NCI-H82 (cell line): ENCODE data around the gene KCNQ5.

Source experiments
- DNase-seq: peaks from one replicate; lab custom pipeline; 2025; lab: John Stamatoyannopoulos, UW

The KCNQ5 gene

DNA sequence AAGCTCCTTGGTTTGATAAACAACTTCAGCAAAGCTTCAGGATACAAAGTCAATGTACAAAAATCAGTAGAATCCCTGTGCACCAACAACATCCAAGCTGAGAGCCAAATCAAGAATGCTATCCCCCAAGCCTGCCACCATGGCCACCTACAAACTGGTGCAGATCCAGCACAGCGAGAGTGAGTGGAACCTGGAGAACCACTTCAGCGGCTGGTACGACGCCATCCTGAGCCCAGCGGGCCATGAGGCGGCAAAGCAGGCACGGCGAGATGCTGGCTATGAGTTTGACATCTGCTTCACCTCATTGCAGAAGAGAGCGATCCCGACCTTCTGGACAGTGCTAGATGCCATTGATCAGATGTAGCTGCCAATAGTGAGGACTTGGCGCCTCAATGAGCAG is 433.1 kb downstream of the KCNQ5 start:
- no peak for DNase-seq

DNA sequence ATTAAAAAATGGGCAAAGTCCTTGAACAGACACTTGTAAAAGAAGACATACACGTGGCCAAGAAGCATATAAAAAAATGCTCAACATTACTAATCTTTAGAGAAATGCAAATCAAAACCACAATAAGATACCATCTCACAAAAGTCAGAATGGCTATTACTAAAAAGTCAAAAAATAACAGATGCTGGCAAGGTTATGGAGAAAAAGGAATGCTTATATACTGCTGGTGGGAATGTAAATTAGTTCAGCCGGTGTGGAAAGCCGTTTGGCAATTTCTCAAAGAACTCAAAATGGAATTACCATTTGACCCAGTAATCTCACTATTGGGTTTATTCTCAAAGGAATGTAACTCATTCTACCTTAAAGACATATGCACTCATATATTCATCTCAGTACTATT is 436.9 kb downstream of the KCNQ5 start:
- DNase-seq: no peak

DNA sequence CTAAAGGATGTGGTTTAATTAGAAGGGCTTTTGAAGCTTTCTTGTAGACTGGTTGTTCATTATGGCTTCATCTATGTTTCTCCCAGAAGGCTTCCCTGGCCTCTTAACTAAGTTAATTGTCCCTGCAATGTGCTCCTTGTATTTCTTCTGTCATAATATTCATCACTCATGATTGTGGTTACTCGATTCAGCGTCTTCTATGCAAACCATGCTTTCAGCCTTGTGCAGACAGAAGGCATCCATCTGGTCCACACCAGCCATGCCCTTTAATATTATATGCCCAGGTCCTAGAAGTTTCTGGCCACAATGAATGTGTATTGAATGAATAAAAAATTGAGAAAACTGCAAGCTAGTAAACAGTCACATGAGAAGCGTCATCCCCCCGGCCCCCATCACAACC is 440.3 kb downstream of the KCNQ5 start:
- DNase-seq: no peak

DNA sequence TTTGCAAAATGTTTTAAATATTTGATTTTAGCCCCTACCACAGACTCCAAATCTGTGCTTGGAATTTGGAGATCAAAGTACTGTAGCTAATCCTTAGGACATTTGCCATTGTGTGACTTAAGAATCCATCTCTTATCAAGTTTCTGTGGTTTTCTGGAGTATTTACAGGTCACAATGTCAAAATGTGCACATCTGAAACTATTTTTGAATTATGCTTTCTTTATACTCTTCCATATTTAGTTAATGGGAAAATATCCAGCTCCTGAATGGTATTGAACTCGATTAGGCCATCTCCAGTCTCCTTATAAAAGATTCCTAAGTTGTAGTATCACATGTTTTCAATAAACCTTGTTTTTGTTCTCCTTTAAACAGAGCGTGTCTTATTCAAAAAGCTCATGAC is 441.0 kb downstream of the KCNQ5 start:
- no peak for DNase-seq

DNA sequence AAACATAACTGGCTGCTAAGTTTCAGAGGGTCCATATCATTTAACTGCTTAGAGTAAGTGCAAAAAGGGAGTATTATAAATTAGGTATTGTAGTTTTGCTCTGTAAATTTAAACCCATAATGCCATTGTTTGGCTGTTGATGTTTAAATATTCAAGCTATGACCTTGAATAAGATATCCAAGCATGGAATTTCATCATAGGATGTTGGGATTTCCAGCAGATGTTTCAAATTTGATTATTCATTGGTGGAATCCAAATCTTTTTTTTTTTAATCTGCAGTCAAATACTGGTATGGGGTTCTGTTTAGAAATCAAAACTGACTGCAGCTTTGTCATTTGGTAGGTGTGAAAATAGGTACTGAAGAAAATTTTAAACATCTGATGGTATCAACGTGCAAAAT is 442.4 kb downstream of the KCNQ5 start:
- no peak for DNase-seq

DNA sequence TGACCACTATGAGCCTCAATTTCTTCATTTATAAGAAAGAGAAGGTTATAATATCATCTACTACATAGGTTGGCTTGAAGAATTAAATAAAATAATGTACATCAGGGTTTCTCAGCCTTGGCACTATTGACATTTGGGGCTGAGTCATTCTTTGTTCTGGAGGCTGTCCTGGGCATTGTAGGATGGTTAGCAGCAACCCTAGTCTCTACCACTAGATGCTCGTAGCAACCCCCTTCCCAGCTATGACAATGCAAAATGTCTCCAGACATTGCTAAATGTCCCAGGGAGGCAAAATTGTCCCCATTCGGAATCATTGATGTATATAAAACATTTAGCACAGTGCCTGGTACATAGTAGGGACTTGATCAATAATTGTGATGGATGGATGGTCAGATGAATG is 451.4 kb downstream of the KCNQ5 start:
- DNase-seq: no peak

DNA sequence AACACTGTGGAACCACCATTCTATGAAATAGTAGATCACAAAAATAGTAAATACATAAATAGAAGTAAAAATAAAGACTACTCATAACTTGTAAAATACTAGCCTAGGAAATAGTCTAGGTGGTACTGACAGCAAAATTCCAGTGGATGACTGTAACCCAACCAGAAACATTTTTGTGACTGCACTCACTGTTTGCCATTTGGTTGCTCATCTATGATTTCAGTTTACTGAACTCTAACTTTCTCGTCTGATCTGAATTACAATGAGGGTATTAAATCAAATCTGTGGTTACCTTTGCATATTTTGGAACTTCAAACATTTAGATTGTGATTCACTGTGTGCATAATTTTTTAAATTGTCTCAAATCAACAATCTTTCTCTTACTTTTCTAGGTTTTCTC is 452.3 kb downstream of the KCNQ5 start:
- DNase-seq: no peak

DNA sequence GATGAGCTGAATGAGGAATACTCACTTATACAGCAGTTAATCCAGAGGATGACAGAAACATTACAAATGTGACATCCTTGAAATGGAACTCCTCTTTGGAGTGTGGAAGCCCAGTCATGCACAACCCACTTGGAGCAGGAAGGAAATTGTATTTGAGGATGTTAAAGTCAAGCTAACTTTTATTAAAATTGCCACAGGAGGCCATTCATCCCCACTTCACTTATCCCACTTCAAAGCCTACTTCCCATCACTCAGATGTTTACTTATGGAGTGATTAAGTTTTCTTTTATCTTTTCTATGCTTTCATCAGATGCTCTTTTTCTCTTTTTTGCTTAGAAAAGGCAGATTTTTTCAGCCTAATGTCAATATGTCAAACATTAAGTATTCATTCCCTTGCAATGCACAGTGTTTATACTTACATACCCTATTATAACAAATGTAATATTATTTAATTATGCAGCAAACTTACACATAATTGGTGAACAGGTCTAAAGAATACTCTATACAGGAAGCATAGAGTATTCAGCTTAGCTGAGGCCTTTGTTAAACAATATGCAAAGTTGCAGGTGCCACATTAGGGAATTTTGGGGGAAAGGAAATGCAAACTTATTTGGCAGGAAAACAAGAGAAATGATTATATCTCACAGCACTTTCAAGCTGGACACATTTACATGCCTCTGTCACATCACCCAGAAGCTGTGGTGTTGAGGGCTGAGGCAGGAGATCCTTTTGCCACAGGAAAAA is 454.5 kb downstream of the KCNQ5 start:
- no peak for DNase-seq

DNA sequence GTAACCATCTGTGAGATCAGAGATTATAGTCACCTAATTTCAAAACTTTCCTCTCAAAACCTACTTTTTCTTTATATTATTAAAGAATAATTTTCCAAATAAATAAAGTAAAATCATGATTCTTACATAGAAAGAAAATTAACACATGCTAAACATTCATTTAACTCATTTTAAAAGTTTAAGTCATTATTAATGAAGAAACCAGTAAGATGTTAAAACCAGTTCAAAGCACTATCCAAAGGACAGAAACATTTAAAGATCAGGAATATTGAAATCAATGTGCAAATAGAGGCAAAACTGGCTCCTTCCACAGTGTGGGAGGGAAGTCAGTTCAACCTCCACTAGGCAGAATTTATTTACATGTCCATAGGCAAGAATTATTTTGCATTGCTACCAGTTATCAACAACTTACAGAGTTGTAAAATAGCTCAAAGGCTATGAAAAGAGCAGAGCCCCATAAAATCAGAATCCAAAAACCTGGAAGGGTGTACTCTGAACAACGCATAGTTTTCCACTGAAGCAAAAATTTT is 456.5 kb downstream of the KCNQ5 start:
- DNase-seq: no peak

DNA sequence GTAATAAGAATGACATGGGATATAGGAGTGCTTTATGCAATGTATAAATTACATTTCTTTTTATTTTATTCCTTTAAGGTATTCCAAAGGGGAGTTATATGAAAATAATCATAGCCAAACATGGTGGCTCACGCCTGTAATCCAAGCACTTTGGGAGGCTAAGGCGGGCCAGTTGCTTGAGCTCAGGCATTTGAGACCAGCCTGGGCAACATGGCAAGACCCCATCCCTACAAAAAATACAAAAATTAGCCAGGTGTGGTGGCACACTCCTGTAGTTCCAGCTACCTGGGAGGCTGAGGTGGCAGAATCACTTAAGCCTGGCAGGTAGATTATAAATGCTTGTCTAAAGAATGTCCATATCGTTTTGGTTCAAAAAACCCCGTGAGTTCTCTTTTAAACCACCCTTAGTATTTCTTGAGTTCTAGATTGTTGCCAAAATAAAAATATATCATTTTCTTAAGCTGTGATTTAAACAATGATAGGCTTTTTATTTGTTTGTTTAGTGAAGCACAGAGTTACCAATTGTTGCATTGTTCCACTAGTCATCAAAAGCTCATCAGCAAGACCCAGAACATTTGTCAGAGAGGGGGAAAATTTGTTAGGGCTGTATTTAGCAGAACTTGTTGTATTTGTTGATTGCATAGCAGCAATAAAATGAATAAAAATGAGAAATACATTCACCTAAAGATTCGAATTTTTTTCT is 457.2 kb downstream of the KCNQ5 start:
- DNase-seq: no peak

DNA sequence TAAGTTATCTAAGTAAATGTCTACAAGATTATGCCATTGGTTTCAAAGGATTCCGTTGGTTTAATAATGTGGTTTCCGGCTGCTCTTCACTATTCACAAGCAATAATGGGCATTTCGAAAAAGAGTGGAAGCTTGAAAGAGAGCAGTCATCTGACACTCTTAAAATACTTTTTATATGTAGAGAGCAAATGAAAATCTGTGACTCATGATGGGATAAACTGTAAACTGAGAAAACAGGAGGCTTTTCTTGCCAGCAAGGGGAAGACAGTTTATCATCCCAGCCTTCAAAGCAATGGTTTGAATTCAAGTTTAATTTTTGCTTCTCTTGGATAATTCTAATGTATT is 457.7 kb downstream of the KCNQ5 start:
- no peak for DNase-seq

DNA sequence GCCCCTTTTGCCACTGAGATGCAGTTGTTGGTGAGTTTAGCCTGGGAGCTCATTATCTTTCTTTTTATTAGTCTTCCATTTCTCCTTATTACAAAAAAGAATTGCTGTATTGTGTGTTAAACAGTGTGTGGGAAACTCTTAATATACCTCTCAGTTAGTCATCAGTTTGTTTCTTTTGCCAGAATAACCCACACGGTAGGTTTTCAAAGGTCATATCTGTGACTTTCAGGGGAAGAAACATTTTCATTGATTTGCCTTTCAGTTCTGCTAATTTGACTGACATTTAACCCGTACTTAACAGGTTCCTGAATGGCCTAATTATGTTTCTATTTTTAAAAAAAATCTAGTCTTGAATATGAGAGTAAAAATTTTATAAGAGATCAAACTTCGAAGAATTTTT is 458.1 kb downstream of the KCNQ5 start:
- no peak for DNase-seq

DNA sequence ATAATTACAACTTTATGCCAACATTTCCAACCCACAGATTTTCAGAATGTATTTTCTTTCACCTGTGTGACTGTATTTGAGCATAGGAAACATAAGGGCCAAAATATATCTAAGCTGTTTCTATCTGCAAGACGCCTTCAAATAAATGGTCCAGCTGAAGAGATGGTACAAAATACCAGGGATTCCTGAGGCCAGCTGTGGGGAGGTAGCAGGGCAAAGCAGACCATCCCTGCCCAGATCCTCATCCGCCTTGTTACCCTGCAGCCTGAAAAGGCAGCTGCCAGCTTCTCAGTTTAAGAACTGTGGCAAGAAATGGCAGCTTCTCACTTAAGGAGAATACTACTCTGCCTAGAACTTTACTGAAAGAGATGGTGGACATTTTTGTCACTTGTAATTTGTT is 460.1 kb downstream of the KCNQ5 start:
- DNase-seq: no peak

DNA sequence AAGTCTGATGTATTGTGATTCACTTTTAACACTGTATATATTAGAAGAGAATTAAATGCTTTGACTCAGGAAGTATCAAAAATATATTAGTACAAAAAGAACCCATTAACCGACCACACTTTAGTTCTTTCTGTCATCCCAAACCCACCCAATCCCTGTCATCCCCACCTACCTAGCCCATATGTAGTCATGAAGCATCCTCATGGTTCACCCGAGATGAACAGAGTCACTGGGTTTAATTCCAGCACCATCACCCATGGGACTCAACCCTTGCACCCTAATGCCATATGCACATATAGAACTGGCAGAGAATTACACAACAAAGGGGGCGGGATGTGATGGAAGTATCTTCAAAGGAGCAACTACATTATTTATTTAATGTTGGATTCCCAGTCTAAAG is 462.0 kb downstream of the KCNQ5 start:
- no peak for DNase-seq

DNA sequence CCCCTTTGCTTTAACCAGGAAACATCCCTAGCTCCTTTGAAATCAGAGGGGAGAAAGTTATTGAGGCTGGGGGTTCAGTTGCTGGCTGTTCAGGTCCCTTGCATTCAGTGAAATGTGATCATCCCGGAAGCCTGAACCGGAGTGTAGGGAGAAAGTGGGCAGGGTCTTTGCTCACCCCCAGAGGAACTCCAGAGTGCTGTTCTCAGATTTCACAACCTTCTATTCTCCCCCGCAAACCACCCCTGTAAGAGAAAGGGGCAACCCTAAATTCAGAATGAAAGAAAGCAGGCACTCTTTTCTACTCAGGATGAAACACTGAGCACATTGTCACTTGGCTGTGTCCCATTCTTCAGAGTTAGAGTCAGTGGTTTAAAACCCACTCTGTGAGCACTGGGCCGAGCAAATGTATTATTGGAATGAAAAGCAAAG is 463.6 kb downstream of the KCNQ5 start:
- no peak for DNase-seq

DNA sequence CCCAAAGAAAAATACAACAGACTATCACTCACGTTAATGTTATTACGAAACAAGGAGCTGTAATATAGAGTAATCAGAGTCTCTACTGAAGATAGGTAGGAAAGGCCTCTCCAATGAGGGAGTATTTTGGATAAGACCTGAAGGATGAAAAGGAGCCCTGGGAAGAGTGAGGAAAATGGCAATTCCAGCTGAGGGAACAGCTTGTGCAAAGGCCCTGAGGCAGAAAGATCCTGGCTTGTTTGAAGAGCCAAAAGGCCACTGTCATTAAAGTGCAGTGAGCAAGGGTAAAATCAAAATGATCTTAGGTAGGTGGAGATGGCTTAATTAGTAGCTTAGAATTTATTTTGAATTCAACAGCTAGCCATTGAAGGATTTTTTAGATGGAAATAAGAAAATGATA is 464.9 kb downstream of the KCNQ5 start:
- DNase-seq: no peak

DNA sequence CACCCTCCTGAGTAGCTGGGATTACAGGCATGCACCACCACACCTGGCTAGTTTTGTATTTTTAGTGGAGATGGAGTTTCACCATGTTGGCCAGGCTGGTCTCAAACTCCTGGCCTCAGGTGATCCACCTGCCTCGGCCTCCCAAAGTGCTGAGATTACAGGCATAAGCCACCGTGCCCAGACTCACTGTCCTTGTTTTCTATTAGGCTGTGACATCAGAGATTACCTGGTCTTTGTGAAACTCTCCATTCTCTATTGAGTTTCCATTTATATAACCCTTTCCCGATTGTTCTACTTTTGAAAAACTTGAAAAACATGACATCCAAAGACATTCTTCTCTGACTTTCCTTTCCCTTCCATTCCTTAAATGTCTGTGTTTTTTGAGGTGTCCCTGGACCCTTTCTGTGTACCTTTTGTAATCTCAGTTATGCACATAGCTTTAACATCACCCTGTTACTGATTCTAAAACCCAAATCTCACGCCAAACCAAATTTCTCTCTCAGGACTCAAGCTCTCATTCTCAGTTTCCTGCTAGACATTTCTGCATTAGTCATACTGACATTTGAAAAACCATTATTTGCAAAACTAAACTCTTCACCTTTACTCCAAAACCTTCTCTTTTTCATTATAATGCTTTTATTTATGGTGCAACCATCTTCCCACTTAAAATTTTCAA is 466.4 kb downstream of the KCNQ5 start:
- no peak for DNase-seq

DNA sequence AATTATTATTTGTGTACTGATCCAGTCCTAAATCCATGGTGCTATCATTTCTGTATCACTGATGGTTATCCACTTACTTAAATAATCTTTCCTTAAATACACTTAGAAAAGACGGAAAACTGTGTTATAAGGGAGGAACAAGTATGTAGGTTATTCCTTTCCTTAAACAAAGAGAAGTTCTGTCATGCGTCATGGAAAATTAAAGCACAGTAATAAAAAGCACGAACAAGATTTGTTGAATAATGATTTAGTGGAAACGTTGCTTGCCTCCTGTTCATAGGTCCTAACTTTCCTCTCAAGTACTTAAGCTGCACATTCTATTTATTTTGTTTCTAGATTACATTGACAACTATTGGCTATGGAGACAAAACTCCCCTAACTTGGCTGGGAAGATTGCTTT is 483.1 kb downstream of the KCNQ5 start:
- DNase-seq: no peak

DNA sequence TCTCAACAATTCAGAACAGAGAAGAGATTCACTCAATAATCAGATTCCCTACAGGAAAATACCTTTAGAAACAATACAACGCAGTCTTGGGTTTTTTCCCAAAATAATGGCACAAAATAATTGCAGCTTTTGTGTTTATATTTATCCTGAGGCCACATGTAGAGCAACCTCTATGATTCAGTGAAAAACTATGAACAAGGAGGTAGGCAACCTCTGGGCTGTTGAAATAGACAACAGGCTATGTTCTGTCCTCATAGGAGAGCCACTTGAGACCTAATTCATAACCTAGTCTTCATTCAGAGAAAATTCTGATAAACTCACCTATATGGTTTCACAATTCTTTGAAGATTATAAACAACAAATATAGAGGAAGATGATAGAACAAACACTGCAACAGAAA is 485.2 kb downstream of the KCNQ5 start:
- no peak for DNase-seq

DNA sequence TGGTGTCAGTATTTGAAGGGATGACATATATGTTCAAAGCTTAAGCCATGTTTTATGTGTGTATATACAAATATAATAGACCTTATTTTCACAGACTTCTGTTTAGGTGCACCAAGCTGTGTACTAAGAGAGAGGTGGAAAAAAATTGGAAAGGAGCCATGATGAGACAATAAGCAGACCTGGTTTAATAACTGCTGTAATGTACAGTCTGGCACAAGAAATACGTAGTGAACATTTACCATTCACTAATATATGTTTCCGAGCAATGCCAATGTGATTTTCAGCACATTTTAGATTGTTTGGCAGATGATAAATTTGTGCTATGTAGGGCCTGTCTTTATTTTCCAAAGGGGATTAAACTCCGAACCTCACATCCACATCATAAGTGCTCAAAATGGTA is 487.1 kb downstream of the KCNQ5 start:
- no peak for DNase-seq

DNA sequence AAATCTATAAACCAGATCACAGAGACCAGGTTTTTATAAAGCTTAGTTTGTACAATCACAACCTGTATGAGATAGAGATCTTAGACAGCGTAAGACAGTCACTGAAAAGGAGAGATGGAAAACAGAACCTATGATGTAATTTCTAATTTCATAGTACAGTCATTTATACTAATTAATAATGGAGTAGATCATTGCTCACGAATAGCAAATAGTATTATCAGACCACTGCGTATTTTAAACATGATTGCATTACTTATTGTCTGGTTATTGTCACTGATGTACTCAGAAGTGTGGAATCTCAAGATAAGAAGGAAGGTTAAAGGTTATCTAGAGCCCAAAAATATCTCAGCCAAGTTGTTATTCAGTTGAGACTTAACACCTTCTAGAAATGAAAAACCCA is 487.8 kb downstream of the KCNQ5 start:
- DNase-seq: no peak

DNA sequence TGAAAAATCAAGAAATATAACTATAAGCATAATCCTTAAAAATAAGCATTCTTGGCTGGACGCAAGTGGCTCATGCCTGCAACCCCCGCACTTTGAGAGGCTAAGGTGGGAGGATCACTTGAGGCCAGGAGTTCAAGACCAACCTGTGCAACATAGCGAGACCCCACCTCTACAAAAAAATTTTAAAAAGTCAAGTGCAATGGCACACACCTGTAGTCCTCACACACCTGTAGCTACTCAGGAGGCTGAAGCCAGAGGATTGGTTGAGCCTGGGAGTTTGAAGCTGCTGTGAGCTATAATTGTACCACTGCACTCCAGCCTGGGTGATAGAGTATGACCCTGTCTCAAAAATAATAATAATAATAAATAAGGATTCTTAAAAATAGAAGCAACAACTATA is 494.5 kb downstream of the KCNQ5 start:
- no peak for DNase-seq

DNA sequence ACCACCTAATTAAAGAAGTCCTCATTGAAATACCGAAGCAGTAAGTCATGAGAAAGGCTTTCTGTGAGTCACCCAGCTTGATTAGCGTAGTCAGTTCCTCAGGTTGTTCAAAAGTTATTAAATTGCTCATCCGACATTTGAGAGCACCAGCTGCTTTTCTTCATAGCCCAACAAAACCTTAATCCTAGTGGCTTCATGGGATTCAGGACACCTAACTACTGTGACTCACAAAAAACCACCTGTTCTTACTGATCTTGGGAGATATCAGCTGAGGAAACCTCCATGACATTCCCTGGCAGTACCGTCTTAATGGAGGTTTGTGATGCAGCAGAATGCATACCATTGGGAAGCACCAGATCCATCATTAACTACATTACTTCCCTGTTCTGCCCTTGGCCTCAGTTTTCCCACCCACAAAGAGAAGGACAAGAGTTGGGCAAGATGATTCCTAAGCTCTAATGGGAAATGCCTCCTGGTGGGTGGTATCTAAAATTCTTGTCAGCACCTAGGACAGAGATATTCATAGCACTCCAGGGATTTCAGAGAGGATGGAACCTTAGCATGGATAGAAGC is 499.6 kb downstream of the KCNQ5 start:
- DNase-seq: peak; percentile 4
